ENCODE data around the gene SSR1. TPM values are rescaled to one million over a fixed set of nuclear protein-coding genes. Genes with fewer than 3 reads are reported as not detected.
"Not testable (repeated sequence)": the region's sequence is repeated elsewhere in the genome, so short reads cannot be mapped to it uniquely, and the experiment has no call there.

The SSR1 gene
- 10 to 100 TPM; 12.7 to 68.9 (median 50.3) TPM for total RNA-seq

GRCh38 chr6:7312616-7313504 lies at the start of gene SSR1:
Gene SSR1 (minus strand): TSS chr6:7313199. CDS start chr6:7313120, 79 bp downstream.
- Histone ChIP-seq H3K4me3 (peak within 1 kb of the TSS; percentile 84 to 93 (median 86)), H3K27me3 (no peaks in the 10 kb centered on the region), H3K9me3 (no peaks in the 10 kb centered on the region), H3K4me1 (peaks cover 9 to 33% (median 18%) of the 10 kb centered on the region in 4 donors), H3K36me3 (peaks cover 0 to 17% (median 4%) of the 10 kb centered on the region in 4 donors), H3K27ac (peak within 1 kb of the TSS; percentile 90 to 98 (median 94))
- intact Hi-C loops (cut with DNase I; ENCODE audit: low total_unique reads) (loop anchor here (2.0 kb wide), 1 partner anchor 76 kb away; the partner anchor contains the start of genes CAGE1 and RIOK1), in situ Hi-C loops (cut with MboI; ENCODE audit: low pct_ligation_motif_present in 1 of 4, low pct_unique_long_range_greater_than_20kb in 1 of 4, low sequenced_read_pairs in 3 of 4) (no loop called here)
- 0% methylated on average over 5 to 55 of the region's 83 CpGs for WGBS, 2 donors (ENCODE audit: low coverage in 1 of 2)
- TF ChIP-seq EP300 (IDR thresholded peaks at IDR 0.05; ENCODE audit: low read depth) (no peak), POLR2A (IDR thresholded peaks at IDR 0.05) (peak; percentile 79), POLR2AphosphoS5 (IDR thresholded peaks at IDR 0.05) (peak; percentile 86 to 93 (median 92))
- peak; percentile 98 for DNase-seq

GRCh38 chr6:7351916-7352315 lies 38.9 kb upstream of the SSR1 start:
- in situ Hi-C loops (cut with MboI; ENCODE audit: low pct_ligation_motif_present in 1 of 4, low pct_unique_long_range_greater_than_20kb in 1 of 4, low sequenced_read_pairs in 3 of 4); intact Hi-C loops (cut with DNase I; ENCODE audit: low total_unique reads): not testable (repeated sequence)

GRCh38 chr6:7350591-7350990 lies 37.6 kb upstream of the SSR1 start:
- DNase-seq; in situ Hi-C loops (cut with MboI; ENCODE audit: low pct_ligation_motif_present in 1 of 4, low pct_unique_long_range_greater_than_20kb in 1 of 4, low sequenced_read_pairs in 3 of 4); H3K27me3 ChIP-seq; H3K36me3 ChIP-seq; H3K4me1 ChIP-seq; intact Hi-C loops (cut with DNase I; ENCODE audit: low total_unique reads); H3K4me3 ChIP-seq; H3K9me3 ChIP-seq: not testable (repeated sequence)
- WGBS, 2 donors (ENCODE audit: low coverage in 1 of 2), result 25 to 54% methylated on average over 1 of the region's 1 CpG
- H3K27ac ChIP-seq, result peak overlapping the region in 3 of 4 donors; percentile 6 to 26 (median 24)

More at GRCh38 chr6:7351916-7352315, 38.9 kb upstream of the SSR1 start:
- H3K4me1 ChIP-seq, DNase-seq, H3K4me3 ChIP-seq, H3K36me3 ChIP-seq, H3K9me3 ChIP-seq, H3K27me3 ChIP-seq, H3K27ac ChIP-seq: not testable (repeated sequence)
- WGBS, 2 donors (ENCODE audit: low coverage in 1 of 2), result 84% methylated on average over 3 of the region's 3 CpGs; no CpG with 5 or more reads in 1 of the 2 donors

- H3K4me1 ChIP-seq; H3K36me3 ChIP-seq; H3K27me3 ChIP-seq; in situ Hi-C loops (cut with MboI; ENCODE audit: low pct_ligation_motif_present in 1 of 4, low pct_unique_long_range_greater_than_20kb in 1 of 4, low sequenced_read_pairs in 3 of 4); intact Hi-C loops (cut with DNase I; ENCODE audit: low total_unique reads); H3K4me3 ChIP-seq; H3K9me3 ChIP-seq: not testable (repeated sequence)
- 39% methylated on average over 2 of the region's 2 CpGs; no CpG with 5 or more reads in 1 of the 2 donors for WGBS, 2 donors (ENCODE audit: low coverage in 1 of 2)
- H3K27ac ChIP-seq, result peak overlapping the region in 1 of 4 donors; percentile 8
- peak; percentile 70 for DNase-seq
These were observed 34.6 kb upstream of the SSR1 start for GRCh38 chr6:7347551-7347997.

- H3K27ac ChIP-seq; H3K36me3 ChIP-seq; H3K27me3 ChIP-seq; DNase-seq; H3K4me1 ChIP-seq; in situ Hi-C loops (cut with MboI; ENCODE audit: low pct_ligation_motif_present in 1 of 4, low pct_unique_long_range_greater_than_20kb in 1 of 4, low sequenced_read_pairs in 3 of 4); H3K4me3 ChIP-seq; H3K9me3 ChIP-seq; intact Hi-C loops (cut with DNase I; ENCODE audit: low total_unique reads): not testable (repeated sequence)
- WGBS, 2 donors (ENCODE audit: low coverage in 1 of 2), result 80% methylated on average over 1 to 10 of the region's 10 CpGs
These were observed 31.9 kb upstream of the SSR1 start for GRCh38 chr6:7344773-7345450.

GRCh38 chr6:7343546-7344475 lies 30.8 kb upstream of the SSR1 start:
- Histone ChIP-seq H3K27me3 (no peaks in the 10 kb centered on the region), H3K27ac (no peak overlapping the region), H3K9me3 (no peaks in the 10 kb centered on the region), H3K36me3 (no peaks in the 10 kb centered on the region), H3K4me3 (no peak overlapping the region), H3K4me1 (no peaks in the 10 kb centered on the region)
- intact Hi-C loops (cut with DNase I; ENCODE audit: low total_unique reads), result no loop called here
- no peak for DNase-seq
- TF ChIP-seq POLR2A (IDR thresholded peaks at IDR 0.05), result no peak
- no peak for TF ChIP-seq EP300 (IDR thresholded peaks at IDR 0.05; ENCODE audit: low read depth)
- no peak for TF ChIP-seq POLR2AphosphoS5 (IDR thresholded peaks at IDR 0.05)
- no peak for TF ChIP-seq CTCF (IDR thresholded peaks at IDR 0.05)
- in situ Hi-C loops (cut with MboI; ENCODE audit: low pct_ligation_motif_present in 1 of 4, low pct_unique_long_range_greater_than_20kb in 1 of 4, low sequenced_read_pairs in 3 of 4), result no loop called here
- WGBS, 2 donors (ENCODE audit: low coverage in 1 of 2), result 75 to 88% methylated on average over 1 to 27 of the region's 29 CpGs

Data from transverse colon (tissue), 4 donors.